Breast epithelium (tissue), 4 donors: ENCODE results near the gene NUCKS1. TPM values are rescaled to one million over a fixed set of nuclear protein-coding genes. Genes with fewer than 3 reads are reported as not detected.

ENCODE experiments used
- DNase-seq, 2 donors: peaks; one replicate each; pipeline ENCODE4 v3.0.0-alpha.2; 2019; ENCODE audit warnings: low spot score in 2 of 2
- H3K27ac ChIP-seq, 2 donors: fragments of 200-600 bp; sonication (generic) in 1 of 2; one replicate each; pipeline ENCODE4 v1.5.1; 2016 to 2019; ENCODE audit warnings: mild to moderate bottlenecking in 1 of 2
- H3K27me3 ChIP-seq, 2 donors: fragments of 200-600 bp; sonication (generic) in 1 of 2; one replicate each; pipeline versions ENCODE4 v1.5.1 to v1.6.0; 2017 to 2019; ENCODE audit warnings: control low read depth in 1 of 2, mild to moderate bottlenecking in 1 of 2
- H3K36me3 ChIP-seq: fragments of 200-600 bp; one replicate; pipeline ENCODE4 v1.5.1; 2019
- H3K4me1 ChIP-seq, 2 donors: fragments of 200-600 bp; sonication (generic); one replicate each; pipeline ENCODE4 v1.5.1; 2016 to 2019; ENCODE audit warnings: control low read depth in 1 of 2
- H3K4me3 ChIP-seq, 3 donors: fragments of 200-600 bp; sonication (generic); 1 replicate in 2 of 3; 2 replicates in 1 of 3; pipeline ENCODE4 v1.5.1; 2016 to 2019; ENCODE audit warnings: mild to moderate bottlenecking in 3 of 3, moderate library complexity in 2 of 3
- H3K9me3 ChIP-seq, 2 donors: fragments of 200-600 bp; sonication (generic) in 1 of 2; one replicate each; pipeline ENCODE4 v1.5.1; 2016 to 2019; ENCODE audit warnings: control low read depth in 1 of 2
- POLR2A ChIP-seq: fragments of 450-650 bp; IDR thresholded peaks from one replicate; pipeline ENCODE4 v1.6.1; 2016; ENCODE audit warnings: antibody characterized with exemption, mild to moderate bottlenecking, moderate library complexity
- POLR2AphosphoS5 ChIP-seq, 3 donors: sonication (generic); formaldehyde crosslinking; IDR thresholded peaks; one replicate each; pipeline ENCODE4 v1.6.1; 2017; ENCODE audit warnings: antibody characterized with exemption in 3 of 3
- intact Hi-C: fragments of 100-400 bp; cut with DNase I; formaldehyde crosslinking; loops from one replicate; pipeline ENCODE4 v1.15.1; 2023; ENCODE audit warnings: low total_unique reads
- total RNA-seq, 3 donors: library from RNA; depleted of rRNA; stranded (reverse); fragments of >200 nt; gene quantifications; one replicate each; pipeline ENCODE4 v1.1.0, GENCODE V29; 2016
- TF ChIP-seq, protein P1 (sequence below), 3 donors: fragments of 450-650 bp; IDR thresholded peaks; one replicate each; pipeline ENCODE4 v1.5.1; 2016 to 2017; ENCODE audit warnings: antibody characterized with exemption in 3 of 3, mild to moderate bottlenecking in 3 of 3, moderate library complexity in 3 of 3

NUCKS1 gene
- total RNA-seq, 3 donors from 2014 or later: 80.6 to 188 (median 86.9) TPM

DNA sequence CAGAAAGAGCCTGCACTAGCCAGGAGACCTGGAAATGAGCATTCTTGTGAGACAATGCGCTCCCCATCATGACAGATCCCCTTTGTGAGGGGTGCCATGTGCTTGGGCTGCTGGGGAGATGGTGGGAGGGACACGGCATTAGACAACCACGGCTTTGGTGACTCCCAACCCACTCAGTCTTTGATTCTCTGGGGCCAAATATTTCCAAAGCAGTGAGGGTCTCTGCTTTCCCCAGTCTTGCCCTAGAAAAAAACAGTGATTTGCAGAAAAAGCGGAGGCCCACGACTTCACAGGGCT lies 79.9 kb downstream of the NUCKS1 start:
- H3K36me3 ChIP-seq: no peaks in the 10 kb centered on the region
- H3K27me3 ChIP-seq: no peaks in the 10 kb centered on the region
- TF ChIP-seq POLR2AphosphoS5 (IDR thresholded peaks at IDR 0.05): no peak
- TF ChIP-seq, protein P1, sequence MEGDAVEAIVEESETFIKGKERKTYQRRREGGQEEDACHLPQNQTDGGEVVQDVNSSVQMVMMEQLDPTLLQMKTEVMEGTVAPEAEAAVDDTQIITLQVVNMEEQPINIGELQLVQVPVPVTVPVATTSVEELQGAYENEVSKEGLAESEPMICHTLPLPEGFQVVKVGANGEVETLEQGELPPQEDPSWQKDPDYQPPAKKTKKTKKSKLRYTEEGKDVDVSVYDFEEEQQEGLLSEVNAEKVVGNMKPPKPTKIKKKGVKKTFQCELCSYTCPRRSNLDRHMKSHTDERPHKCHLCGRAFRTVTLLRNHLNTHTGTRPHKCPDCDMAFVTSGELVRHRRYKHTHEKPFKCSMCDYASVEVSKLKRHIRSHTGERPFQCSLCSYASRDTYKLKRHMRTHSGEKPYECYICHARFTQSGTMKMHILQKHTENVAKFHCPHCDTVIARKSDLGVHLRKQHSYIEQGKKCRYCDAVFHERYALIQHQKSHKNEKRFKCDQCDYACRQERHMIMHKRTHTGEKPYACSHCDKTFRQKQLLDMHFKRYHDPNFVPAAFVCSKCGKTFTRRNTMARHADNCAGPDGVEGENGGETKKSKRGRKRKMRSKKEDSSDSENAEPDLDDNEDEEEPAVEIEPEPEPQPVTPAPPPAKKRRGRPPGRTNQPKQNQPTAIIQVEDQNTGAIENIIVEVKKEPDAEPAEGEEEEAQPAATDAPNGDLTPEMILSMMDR (IDR thresholded peaks at IDR 0.05): no peak
- TF ChIP-seq POLR2A: no peak
- H3K4me3 ChIP-seq: no peak overlapping the region
- H3K27ac ChIP-seq: no peak overlapping the region
- DNase-seq: no peak
- intact Hi-C loops: no loop called here
- peaks cover under 1 to 7% of the 10 kb centered on the region in 2 donors for H3K4me1 ChIP-seq
- H3K9me3 ChIP-seq: no peaks in the 10 kb centered on the region

DNA sequence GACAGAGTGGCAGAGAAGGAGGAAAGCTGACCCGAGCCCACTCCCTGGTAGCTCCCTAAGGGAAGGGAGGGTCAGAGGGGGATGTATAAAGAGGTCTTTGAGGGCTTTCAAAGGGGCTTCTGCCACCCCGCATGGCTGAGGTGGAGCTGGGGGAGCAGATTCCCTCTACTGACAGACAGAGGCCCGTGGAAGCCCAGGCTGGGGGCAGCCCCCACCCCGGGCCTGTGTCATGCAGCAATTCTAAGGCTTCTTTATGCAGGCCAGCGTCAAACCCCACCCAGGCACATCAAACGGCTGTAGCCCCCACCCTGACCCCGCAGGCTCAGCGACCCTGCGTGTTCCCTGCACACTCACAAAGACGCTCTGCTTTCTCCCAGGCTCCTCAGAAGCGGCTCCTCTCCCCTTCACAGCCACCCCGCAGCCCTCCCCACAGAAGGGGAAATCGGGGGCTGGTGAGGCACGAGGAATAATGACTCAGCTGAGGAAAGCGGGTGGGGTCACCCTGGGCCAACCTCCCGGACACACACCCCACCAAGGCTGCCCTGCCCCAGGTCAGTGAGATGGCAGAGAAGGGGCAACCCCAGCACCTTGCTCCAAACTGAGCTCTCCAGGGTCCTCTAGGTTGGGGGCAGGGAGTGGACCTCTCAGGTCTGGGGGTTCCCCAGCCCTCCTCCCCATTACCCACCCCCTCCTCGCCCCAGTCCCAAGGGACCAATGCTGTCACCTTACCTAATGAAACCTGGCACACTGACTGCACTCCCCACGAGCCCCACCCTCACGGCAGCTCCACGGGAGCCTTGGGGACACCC lies 80.4 kb downstream of the NUCKS1 start:
- no peak for DNase-seq
- peaks cover 3 to 13% of the 10 kb centered on the region in 2 donors for H3K4me1 ChIP-seq
- H3K36me3 ChIP-seq: no peaks in the 10 kb centered on the region
- intact Hi-C loops: no loop called here
- TF ChIP-seq, protein P1 (IDR thresholded peaks at IDR 0.05): no peak
- TF ChIP-seq POLR2A (no peak), POLR2AphosphoS5 (IDR thresholded peaks at IDR 0.05) (no peak)
- H3K9me3 ChIP-seq: no peaks in the 10 kb centered on the region
- H3K4me3 ChIP-seq: no peak overlapping the region
- no peak overlapping the region for H3K27ac ChIP-seq
- no peaks in the 10 kb centered on the region for H3K27me3 ChIP-seq

DNA sequence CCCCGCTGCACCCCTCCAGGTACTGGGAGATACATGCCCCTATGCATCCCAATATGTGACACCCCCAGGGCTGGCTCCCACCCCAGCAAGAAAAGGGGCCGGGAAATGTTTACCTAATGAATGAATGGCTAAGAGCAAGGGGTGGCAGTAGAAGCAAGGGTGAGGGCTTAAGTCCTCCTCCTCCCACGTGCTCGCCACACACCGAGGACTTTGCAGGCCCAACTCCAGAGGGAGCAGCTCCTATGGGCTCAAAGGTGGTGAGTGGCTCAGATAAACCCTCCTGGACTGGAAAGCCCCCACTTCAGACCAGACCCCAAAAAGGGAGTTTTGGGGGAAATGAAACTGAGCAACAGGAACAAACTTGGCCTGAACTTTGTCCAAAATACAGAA lies 81.0 kb downstream of the NUCKS1 start:
- H3K4me3 ChIP-seq: no peak overlapping the region
- H3K9me3 ChIP-seq: no peaks in the 10 kb centered on the region
- no peak overlapping the region for H3K27ac ChIP-seq
- intact Hi-C loops: no loop called here
- H3K27me3 ChIP-seq: no peaks in the 10 kb centered on the region
- no peak for TF ChIP-seq POLR2AphosphoS5 (IDR thresholded peaks at IDR 0.05)
- TF ChIP-seq, protein P1 (IDR thresholded peaks at IDR 0.05): no peak
- no peak for DNase-seq
- no peaks in the 10 kb centered on the region for H3K36me3 ChIP-seq
- H3K4me1 ChIP-seq: peaks cover 3 to 14% of the 10 kb centered on the region in 2 donors

DNA sequence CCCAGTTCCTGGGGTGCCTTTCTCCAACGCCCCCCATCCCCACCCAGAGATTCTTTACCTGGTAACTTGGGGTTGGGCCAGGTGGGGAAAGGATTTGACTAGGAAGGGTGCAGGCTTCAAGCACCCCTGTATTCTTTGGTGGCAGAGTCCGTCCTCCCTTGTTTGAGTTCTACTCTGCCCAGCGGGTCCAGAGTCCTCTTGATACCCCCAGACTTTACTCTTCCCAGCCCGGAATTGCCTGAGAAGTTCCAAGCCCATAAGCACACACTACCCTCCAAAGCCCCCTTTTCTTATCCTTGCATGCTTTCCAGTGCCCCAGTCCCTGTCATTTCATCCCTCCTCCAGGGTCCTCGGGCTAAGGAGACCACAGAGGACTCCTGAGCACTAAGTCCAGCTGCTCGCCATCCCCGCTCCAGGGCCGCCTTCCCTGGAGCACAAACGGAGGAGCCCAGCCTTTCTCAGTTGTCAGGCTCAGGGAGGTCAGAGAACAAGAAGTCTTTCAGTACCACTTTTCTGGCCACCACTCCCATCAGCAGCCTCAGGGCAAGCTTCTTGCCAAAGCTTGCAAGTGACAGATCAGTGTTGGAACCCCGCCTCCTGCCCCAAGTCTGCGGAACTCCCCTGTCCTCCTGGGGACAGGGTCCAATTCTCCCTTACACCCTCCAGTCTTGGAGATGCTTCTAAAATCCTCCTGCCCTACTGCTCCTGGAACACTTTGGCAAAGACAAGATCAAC lies 81.9 kb downstream of the NUCKS1 start:
- Histone ChIP-seq H3K4me1 (peaks cover 3 to 14% of the 10 kb centered on the region in 2 donors), H3K27ac (no peak overlapping the region), H3K36me3 (no peaks in the 10 kb centered on the region), H3K9me3 (no peaks in the 10 kb centered on the region), H3K4me3 (no peak overlapping the region), H3K27me3 (no peaks in the 10 kb centered on the region)
- intact Hi-C loops: no loop called here
- TF ChIP-seq POLR2A: no peak
- TF ChIP-seq, protein P1 (IDR thresholded peaks at IDR 0.05): no peak
- DNase-seq: peak in 1 of 2 donors; percentile 63
